ENCODE measurements around the gene CD40.

CD40 gene

DNA sequence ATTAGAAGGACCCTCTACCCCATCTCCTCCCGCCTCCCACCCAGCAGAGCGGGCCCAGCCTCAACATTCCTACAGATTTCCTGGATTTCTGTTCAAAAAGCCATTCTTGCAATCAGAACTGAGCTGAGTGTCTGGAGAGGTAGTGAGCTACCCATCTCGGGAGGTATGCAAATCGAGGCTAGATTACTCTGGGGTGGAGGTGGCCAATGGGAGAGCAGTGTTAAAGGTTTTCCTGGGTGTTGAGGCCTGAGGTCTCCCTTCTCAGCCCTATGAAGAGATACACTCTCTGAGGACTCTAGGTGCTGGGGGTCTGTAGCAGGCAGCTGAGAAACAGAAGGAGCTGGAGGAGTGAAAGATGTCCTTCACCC lies 57.0 kb downstream of the CD40 start:
- no peak for DNase-seq

DNA sequence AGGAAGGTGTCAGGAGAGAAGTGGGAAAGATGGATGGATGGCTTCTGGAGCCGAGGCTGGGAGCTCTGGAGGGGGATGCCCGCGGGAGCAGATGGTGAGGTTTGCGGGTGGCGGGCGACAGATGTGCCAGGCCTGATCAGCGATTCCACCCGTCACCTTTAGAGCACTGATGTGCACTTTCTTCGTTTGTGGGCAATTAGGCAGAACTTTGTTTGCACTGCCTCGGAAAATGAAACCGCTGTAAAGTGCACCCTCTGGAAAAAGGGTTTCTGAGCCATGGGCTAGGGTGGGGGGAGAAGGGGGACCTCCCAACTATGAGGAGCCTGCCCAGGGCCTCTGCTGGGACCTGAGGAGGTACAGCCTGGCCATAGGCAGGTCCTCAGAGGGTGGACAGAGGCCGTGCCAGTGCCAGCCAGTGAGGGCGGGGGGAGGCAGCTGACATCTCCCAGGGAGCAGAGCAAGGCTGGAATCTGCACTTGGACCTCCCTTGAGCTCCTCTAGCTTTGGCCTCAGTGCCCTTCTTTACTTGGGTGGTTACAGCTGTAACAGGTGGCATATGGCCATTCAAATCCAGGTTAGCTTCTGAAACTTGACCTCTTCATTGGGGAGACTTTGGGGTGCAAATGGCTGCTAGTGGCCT lies 58.7 kb downstream of the CD40 start:
- no peak for DNase-seq

DNA sequence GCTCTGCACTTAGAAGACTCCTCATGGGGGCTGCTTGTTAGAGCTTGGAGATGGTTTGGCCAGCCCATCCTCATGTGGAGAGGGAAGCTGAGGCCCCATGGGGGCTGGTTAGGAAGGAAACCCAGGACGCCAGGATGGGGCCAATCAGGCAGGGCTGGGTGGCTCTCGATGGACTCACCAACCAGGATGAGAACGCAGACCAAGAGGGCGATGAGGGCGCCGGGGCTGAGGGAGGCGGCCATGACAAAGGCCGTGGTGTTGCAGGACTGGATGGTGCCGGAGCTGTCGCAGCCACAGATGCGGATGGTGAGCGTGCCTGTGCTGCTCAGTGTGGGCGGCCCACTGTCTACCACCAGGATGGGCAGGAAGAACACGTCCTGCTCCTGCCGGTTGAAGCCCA lies 59.7 kb downstream of the CD40 start:
- DNase-seq, result no peak

DNA sequence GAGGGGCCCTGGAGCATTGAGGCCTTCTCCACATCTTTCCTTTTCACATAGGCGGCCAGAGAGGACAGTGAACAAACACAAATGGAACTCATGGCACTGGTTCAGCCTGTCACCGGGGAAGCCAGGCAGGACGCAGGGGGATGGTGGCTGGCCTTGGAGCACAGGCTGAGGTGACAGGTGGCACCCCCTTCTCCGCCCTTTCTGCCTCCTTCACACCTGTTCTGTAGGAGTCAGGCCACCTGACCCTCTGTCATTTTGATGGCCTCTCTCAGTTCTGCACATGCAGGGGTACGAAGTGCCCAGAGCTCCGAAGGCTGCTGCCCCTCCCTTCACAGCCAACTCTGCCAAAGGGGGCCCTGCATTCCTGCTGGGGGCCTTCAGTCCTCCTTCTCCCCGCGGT lies 60.8 kb downstream of the CD40 start:
- no peak for DNase-seq
